D721Med (cell line): ENCODE results near the gene RNF208.

Experiments used
- DNase-seq: peaks from one replicate; pipeline ENCODE4 v3.0.0; 2011; ENCODE audit warnings: low spot score; ENCODE audit not compliant: insufficient read length
- FAIRE-seq: peaks from 2 replicates; lab custom pipeline; 2011; peaks lifted over from hg19 to GRCh38; lab: Jason Lieb, UNC
- TF ChIP-seq, protein P1 (sequence below): IDR thresholded peaks from 2 replicates; pipeline ENCODE4 v1.5.1; 2012; ENCODE audit warnings: mild to moderate bottlenecking, control low read depth; ENCODE audit not compliant: insufficient read depth; ENCODE audit errors: missing control alignments

The RNF208 gene

DNA sequence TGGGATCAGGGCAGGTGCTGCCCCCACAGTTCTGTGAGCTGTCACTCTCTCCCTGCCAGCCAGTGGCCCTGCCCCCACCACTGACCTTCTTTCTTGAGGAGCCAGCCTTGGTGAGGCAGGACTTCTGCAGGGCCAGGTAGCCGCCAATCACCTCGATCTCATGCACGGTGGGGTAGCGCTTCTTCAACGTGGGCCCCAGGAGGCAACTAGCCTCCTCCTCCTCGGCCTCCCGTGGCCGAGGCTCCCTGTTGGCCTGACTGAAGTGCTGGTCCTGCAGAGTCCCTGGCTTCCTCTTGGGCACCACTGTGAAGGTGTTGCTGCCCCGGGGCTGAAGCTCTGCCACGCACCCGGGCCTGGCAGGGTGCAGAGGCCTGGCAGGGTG lies 23.1 kb downstream of the RNF208 start:
- DNase-seq (no peak), FAIRE-seq (no peak)
- TF ChIP-seq, protein P1, sequence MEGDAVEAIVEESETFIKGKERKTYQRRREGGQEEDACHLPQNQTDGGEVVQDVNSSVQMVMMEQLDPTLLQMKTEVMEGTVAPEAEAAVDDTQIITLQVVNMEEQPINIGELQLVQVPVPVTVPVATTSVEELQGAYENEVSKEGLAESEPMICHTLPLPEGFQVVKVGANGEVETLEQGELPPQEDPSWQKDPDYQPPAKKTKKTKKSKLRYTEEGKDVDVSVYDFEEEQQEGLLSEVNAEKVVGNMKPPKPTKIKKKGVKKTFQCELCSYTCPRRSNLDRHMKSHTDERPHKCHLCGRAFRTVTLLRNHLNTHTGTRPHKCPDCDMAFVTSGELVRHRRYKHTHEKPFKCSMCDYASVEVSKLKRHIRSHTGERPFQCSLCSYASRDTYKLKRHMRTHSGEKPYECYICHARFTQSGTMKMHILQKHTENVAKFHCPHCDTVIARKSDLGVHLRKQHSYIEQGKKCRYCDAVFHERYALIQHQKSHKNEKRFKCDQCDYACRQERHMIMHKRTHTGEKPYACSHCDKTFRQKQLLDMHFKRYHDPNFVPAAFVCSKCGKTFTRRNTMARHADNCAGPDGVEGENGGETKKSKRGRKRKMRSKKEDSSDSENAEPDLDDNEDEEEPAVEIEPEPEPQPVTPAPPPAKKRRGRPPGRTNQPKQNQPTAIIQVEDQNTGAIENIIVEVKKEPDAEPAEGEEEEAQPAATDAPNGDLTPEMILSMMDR = no peak

DNA sequence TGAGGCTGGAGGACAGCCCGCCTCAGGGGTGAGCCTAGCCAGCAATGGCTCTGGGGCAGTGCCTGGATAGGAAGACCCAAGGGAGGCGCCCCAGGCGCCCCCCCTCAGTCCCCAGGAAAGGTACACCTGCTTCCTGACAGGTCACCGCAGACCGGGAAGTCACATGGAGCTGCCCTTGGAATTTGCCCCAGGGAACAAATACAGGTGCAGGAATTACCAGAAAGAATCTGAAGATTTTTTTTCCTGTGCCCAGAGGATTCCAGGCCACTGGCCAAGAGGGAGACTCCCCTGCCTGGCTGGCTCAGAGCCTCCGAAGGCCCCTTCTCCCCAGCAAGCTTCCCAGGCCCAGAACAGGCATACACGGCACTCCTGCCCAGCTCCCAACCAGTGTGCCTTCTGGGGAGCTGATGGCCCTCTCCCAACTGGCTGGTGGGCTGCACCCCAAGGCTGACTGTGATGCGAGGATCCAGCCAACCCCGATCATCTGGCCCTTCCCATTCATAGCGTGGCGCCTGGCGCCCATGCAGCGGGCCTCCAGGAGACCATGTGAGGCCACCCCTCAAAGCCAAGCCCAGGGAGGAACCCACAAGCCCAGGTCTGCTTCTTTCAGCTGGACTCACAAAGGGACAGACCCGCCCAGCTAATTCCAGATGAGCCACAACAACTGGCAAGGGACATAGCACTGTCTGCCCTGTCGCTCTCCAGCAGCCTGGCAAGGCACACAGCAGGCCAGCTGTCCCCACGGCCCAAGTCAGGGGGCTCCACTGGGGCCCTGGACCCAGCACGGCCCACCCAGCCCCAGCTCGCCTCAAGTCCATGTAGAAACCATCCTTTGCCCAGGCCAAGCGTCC lies 23.8 kb downstream of the RNF208 start:
- TF ChIP-seq, protein P1 = no peak
- FAIRE-seq (no peak), DNase-seq (no peak)

DNA sequence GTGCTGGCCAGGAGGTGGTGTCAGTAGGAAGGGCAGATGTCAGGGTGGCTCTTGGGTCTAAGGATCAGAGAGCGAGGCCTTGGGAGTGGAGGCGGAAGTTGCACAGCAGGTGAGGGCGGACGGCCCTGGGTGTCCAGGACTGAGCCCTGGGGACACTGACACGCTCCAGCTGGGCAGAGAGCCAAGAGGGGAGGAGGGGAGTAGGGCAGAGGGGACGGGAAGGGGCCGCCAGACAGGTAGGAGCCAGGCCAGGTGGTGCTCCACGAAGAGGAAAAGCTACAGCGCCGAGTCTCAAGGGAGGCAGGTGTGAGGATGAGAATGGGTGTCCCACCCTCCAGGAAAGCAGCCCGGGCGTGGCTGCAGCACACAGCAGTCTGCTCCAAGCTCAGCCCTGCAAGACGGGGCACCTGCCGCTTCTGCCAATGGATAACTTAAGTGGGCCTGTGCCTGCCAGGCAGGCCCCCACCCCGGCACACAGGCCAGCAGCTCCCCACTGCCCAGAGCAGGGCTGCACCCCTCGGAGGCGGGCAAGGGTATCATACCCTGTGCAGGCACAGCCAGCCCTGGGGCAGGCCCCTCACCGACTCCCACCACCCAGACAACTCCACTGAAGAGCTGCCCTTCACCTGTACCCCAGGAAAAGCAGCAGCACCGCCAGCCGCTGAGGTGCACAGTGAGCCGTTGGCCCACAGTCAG lies 26.4 kb downstream of the RNF208 start:
- DNase-seq = no peak
- TF ChIP-seq, protein P1 = no peak

DNA sequence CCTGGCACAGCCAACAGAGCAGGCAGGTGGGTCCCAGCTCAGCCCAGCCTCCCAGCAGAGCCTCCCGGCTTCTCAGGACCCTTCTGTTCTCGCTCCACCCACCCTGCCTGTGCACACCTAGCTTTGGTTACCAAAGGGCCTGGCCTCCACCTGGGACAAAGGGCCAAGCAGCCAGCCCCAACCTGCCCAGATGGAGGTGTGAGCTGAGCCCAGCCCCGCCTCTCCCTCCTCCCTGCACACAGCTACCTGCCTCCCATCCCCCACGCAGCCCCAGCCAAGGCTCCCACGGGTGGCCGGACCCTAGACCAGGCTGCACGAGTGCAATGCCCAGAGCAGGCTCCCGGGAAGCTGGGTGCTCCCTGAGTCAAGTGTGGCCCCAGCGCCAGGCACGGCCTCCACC lies 27.1 kb downstream of the RNF208 start:
- TF ChIP-seq, protein P1 = no peak
- DNase-seq = no peak
- FAIRE-seq = no peak

More for the DNA sequence above, 26.4 kb downstream of the RNF208 start:
- FAIRE-seq = no peak

DNA sequence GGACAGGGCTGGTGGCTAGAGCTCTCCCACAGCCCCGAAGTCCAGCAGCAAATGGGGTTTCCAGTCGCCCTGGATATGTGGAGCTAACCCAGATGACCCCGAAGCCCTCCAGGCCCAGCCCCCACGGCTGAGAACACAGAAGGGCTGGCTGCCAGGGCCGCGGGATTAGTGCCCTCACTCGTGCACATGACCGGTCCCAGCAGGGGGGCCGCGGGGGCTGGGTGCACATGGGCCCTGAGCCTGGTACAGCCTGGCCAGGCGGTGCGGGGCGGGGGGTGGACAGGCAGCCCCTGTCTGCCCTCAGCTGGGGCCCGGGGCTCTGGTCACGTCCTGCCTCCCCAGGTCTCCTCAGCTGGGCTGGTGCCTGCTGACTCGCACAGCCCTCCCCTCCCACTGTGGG lies 27.7 kb downstream of the RNF208 start:
- DNase-seq (no peak), FAIRE-seq (no peak)
- TF ChIP-seq, protein P1 = no peak

DNA sequence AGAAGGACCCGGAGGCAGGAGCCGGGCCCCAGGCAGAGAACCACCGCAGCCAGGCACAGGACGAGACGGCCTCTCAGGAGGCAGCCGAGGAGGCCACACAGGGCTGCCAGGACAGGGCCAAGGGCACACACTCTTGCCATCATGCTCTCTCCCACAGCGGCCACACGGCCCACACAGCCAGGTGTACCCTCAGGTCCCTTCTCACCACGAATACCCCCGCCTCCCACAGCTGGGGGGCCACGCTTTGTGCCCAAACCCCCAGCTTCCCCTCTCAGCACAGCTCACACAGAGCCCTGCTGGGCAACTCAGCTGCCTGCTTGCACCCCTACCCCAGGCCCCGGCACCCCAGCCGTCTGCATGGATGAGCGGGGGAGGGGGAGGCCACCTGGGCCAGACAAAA lies 28.3 kb downstream of the RNF208 start:
- DNase-seq (no peak), FAIRE-seq (no peak)
- TF ChIP-seq, protein P1 = no peak

DNA sequence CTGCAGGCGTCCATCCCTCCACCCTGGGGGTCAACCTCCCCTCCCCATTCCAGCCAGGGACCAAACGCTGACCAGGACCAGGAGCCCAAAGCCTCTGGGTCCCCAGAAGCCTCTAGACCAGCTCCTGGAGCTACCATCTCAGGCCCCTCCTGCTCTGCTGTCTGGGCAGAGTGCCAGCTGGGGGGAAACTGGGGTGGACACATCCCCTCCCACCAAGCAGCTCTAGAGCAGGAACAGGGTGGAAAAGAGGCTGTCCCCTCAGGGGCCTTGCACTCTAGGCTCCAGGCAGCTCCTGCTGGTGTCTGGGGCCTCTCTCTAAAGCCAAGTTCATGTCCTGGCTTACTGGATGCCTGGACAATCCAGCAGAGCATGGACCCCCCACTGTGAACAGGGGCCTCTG lies 29.2 kb downstream of the RNF208 start:
- FAIRE-seq = no peak
- no peak for DNase-seq
- TF ChIP-seq, protein P1 = no peak
